ENCODE results near the gene TBC1D10A.

Gene TBC1D10A

DNA sequence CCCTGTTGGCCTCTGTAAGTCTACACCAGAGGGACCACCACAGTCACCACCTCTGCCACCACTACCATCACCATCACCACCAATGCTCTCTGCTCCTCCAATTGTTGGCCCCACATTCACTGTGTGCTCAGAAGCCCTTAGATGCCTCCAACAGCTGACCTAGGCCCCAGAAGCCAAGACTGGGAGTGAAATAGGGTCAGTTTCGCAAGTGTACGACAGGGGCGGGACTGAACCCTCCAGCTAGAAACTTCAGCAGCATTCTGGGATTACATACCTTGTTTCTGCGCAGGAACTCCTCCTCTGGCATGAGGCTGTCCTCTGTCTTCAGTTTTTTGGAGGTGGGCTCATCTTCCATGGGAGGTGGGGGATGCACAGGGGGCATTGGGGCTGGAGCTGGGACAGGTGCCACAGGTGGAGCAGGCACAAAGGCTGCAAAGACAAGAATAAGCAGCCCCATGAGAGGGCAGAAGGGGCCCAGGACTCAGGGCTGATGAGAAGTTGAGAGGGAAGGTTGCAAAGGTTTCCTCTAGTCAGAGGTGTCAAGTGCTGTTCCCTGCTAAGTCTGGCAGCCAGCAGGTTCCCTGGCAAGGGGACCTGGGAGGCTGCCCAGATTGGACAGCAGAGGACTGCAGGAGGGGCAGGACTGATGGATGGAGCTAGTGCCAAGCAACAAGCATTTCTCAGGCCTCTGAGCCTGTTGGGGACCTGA is 10.2 kb upstream of the TBC1D10A start:
- Histone ChIP-seq H3K4me2 (ENCODE audit: low read depth, low read length, poor library complexity, severe bottlenecking) (no peak overlapping the region), H3K9me3 (ENCODE audit: insufficient read depth, low read depth, low read length) (no peaks in the 10 kb centered on the region), H3K4me3 (ENCODE audit: low read length, poor library complexity, severe bottlenecking) (no peak overlapping the region), H3K9ac (ENCODE audit: low read depth, low read length, poor library complexity, severe bottlenecking) (no peak overlapping the region), H3K36me3 (ENCODE audit: insufficient read depth, low read length) (peaks cover 97% of the 10 kb centered on the region), H3K4me1 (ENCODE audit: insufficient read depth, low read length, poor library complexity, severe bottlenecking) (peaks cover 7% of the 10 kb centered on the region), H3K27me3 (ENCODE audit: insufficient read depth, low read length, poor library complexity, severe bottlenecking) (no peaks in the 10 kb centered on the region), H3F3A (ENCODE audit: low read depth) (peaks cover 7% of the 10 kb centered on the region; the same call in 1 of the 2 replicates), H2AFZ (ENCODE audit: low read length) (no peak overlapping the region), H3K9me2 (replicated peaks; ENCODE audit: low read depth, low read length) (no peaks in the 10 kb centered on the region), H4K20me1 (ENCODE audit: insufficient read depth, low read length, poor library complexity, severe bottlenecking) (no peaks in the 10 kb centered on the region), H3K79me2 (ENCODE audit: insufficient read depth, low read length) (no peaks in the 10 kb centered on the region)
- no peak for TF ChIP-seq EZH2phosphoT487 (IDR thresholded peaks at IDR 0.05; ENCODE audit: borderline replicate concordance)
- TF ChIP-seq, protein P1, sequence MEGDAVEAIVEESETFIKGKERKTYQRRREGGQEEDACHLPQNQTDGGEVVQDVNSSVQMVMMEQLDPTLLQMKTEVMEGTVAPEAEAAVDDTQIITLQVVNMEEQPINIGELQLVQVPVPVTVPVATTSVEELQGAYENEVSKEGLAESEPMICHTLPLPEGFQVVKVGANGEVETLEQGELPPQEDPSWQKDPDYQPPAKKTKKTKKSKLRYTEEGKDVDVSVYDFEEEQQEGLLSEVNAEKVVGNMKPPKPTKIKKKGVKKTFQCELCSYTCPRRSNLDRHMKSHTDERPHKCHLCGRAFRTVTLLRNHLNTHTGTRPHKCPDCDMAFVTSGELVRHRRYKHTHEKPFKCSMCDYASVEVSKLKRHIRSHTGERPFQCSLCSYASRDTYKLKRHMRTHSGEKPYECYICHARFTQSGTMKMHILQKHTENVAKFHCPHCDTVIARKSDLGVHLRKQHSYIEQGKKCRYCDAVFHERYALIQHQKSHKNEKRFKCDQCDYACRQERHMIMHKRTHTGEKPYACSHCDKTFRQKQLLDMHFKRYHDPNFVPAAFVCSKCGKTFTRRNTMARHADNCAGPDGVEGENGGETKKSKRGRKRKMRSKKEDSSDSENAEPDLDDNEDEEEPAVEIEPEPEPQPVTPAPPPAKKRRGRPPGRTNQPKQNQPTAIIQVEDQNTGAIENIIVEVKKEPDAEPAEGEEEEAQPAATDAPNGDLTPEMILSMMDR (conservative IDR thresholded peaks at IDR 0.05; ENCODE audit: low read length), result no peak

DNA sequence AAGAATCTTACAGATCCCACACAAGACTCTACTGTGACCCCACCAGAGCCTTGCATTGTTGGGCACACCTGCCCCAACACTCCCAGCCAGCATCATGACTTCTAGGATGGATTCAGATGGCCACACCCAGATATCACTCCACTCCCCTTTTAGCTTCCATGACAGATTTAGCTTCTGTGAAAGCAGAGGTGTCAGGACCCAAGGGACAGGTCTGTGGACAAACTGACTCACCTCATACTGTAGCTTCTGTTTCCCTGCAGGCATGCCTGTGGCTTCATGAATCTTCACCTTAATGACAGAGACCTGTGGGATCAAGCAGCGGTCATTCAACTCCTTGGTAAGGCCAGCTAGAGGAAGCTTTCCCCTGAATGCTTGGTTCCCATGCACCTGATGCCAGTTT is 8.5 kb upstream of the TBC1D10A start:
- Histone ChIP-seq H3F3A (ENCODE audit: low read depth) (peaks cover 7% of the 10 kb centered on the region; the same call in 1 of the 2 replicates), H3K79me2 (ENCODE audit: insufficient read depth, low read length) (no peaks in the 10 kb centered on the region), H4K20me1 (ENCODE audit: insufficient read depth, low read length, poor library complexity, severe bottlenecking) (no peaks in the 10 kb centered on the region), H3K9me3 (ENCODE audit: insufficient read depth, low read depth, low read length) (no peaks in the 10 kb centered on the region), H3K4me1 (ENCODE audit: insufficient read depth, low read length, poor library complexity, severe bottlenecking) (peaks cover 7% of the 10 kb centered on the region), H3K27me3 (ENCODE audit: insufficient read depth, low read length, poor library complexity, severe bottlenecking) (no peaks in the 10 kb centered on the region), H3K9ac (ENCODE audit: low read depth, low read length, poor library complexity, severe bottlenecking) (no peak overlapping the region), H3K4me3 (ENCODE audit: low read length, poor library complexity, severe bottlenecking) (no peak overlapping the region), H3K36me3 (ENCODE audit: insufficient read depth, low read length) (peaks cover 87% of the 10 kb centered on the region), H2AFZ (ENCODE audit: low read length) (no peak overlapping the region), H3K4me2 (ENCODE audit: low read depth, low read length, poor library complexity, severe bottlenecking) (no peak overlapping the region), H3K9me2 (replicated peaks; ENCODE audit: low read depth, low read length) (no peaks in the 10 kb centered on the region)
- TF ChIP-seq, protein P1 (conservative IDR thresholded peaks at IDR 0.05; ENCODE audit: low read length), result no peak
- TF ChIP-seq EZH2phosphoT487 (IDR thresholded peaks at IDR 0.05; ENCODE audit: borderline replicate concordance), result no peak

DNA sequence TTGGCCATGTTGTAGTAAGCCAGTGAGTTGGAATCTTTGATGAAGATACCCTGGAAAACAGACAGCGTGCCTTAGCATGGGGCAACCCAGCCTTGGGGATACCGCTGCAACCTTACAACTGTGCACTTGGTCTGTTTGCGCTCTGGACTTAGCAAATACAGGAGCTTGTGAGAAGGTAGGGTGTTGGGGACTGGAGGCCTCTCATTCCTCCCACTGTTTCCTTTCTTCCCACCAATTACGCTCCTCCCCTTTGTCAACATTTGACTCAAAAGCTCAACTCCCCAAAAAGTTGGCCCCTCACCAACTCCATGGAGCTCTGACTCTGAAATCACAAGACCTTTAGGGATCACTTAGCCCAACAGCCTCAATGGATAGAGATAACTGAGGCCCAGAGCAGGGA is 7.9 kb upstream of the TBC1D10A start:
- no peaks in the 10 kb centered on the region for H3K79me2 ChIP-seq (ENCODE audit: insufficient read depth, low read length)
- H3K36me3 ChIP-seq (ENCODE audit: insufficient read depth, low read length), result peaks cover 81% of the 10 kb centered on the region
- peaks cover 7% of the 10 kb centered on the region for H3K4me1 ChIP-seq (ENCODE audit: insufficient read depth, low read length, poor library complexity, severe bottlenecking)
- H3K9me2 ChIP-seq (replicated peaks; ENCODE audit: low read depth, low read length), result no peaks in the 10 kb centered on the region
- H3K9ac ChIP-seq (ENCODE audit: low read depth, low read length, poor library complexity, severe bottlenecking), result no peak overlapping the region
- no peaks in the 10 kb centered on the region for H3K9me3 ChIP-seq (ENCODE audit: insufficient read depth, low read depth, low read length)
- no peaks in the 10 kb centered on the region for H3K27me3 ChIP-seq (ENCODE audit: insufficient read depth, low read length, poor library complexity, severe bottlenecking)
- no peak overlapping the region for H2AFZ ChIP-seq (ENCODE audit: low read length)
- no peaks in the 10 kb centered on the region for H4K20me1 ChIP-seq (ENCODE audit: insufficient read depth, low read length, poor library complexity, severe bottlenecking)
- H3K4me2 ChIP-seq (ENCODE audit: low read depth, low read length, poor library complexity, severe bottlenecking), result no peak overlapping the region
- peaks cover 7% of the 10 kb centered on the region; the same call in 1 of the 2 replicates for H3F3A ChIP-seq (ENCODE audit: low read depth)
- TF ChIP-seq EZH2phosphoT487 (IDR thresholded peaks at IDR 0.05; ENCODE audit: borderline replicate concordance), result no peak
- TF ChIP-seq, protein P1 (conservative IDR thresholded peaks at IDR 0.05; ENCODE audit: low read length), result no peak
- no peak overlapping the region for H3K4me3 ChIP-seq (ENCODE audit: low read length, poor library complexity, severe bottlenecking)
